Measurements from ENCODE around the gene CFD. TPM values are rescaled to one million over a fixed set of nuclear protein-coding genes. Genes with fewer than 3 reads are reported as not detected.

Gene CFD
- total and polyA plus RNA-seq, 12 donors: 21.1 to 583 (median 98.6) TPM

DNA sequence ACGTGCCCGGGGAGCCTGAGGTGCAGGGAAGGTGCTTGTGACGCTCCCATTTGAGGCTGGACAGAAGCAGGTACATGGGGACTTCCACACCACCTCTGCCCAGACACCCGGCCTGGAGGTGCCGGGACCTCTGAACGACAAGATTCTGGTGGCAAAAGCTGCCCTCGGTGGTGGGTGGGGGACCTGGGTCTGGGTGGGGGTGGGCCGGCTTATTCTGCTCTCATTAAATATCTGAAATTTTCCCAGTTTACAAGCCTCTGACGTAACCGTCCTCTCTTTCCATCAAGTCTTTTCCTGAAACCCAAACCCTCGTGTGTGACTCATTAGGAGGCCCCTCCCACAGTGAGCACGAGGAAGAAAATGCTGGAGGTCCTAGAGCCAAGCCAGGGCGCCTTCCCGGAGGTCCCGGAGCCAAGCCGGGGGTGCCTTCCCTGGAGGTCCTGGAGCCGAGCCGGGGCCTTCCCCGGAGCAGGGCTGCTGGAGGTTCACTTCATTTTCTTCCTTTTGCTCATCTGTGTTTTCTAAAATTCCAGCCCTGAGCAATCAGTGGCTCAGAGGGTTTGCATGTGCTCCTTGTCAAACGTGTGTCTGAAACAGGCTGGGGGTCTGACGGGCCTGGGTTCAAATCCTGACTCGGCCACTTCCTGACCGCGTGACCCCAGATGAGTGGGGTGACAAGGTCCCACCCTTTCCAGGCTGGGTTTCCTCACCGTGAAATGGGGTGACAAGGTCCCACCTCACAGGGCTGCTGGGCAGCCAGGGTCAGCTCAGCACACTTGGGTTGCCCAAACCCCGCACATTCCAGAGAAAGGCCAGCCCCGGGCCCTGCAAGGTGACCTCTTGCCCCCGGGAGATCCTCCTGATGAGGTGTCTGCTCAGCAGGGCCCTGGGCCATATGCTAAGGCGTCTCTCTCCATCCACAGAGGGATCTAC, 10.0 kb downstream of the CFD start:
- Histone ChIP-seq H3K9me3 (no peaks in the 10 kb centered on the region), H3K27ac (peak overlapping the region in 7 of 10 donors; percentile 37 to 81 (median 61)), H3K36me3 (peaks cover 0 to 58% (median 15%) of the 10 kb centered on the region in 9 donors), H3K4me1 (peaks cover 0 to 40% (median 8%) of the 10 kb centered on the region in 9 donors), H3K4me3 (no peak overlapping the region), H3K27me3 (no peaks in the 10 kb centered on the region)
- ATAC-seq: peak; percentile 11 to 63 (median 46)
- peak; percentile 51 to 67 for DNase-seq
- TF ChIP-seq, protein P1, sequence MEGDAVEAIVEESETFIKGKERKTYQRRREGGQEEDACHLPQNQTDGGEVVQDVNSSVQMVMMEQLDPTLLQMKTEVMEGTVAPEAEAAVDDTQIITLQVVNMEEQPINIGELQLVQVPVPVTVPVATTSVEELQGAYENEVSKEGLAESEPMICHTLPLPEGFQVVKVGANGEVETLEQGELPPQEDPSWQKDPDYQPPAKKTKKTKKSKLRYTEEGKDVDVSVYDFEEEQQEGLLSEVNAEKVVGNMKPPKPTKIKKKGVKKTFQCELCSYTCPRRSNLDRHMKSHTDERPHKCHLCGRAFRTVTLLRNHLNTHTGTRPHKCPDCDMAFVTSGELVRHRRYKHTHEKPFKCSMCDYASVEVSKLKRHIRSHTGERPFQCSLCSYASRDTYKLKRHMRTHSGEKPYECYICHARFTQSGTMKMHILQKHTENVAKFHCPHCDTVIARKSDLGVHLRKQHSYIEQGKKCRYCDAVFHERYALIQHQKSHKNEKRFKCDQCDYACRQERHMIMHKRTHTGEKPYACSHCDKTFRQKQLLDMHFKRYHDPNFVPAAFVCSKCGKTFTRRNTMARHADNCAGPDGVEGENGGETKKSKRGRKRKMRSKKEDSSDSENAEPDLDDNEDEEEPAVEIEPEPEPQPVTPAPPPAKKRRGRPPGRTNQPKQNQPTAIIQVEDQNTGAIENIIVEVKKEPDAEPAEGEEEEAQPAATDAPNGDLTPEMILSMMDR (IDR thresholded peaks at IDR 0.05): no peak
- intact Hi-C loops (cut with DNase I): loop anchor here in 4 of 10 donors (5.0 to 10.0 kb wide), 4 partner anchors 38 to 115 kb away; partner anchors contain the start of gene WDR18 (in 1 of the 4)
- 76 to 80% methylated on average over 29 of the region's 29 CpGs for WGBS, 2 donors

- 90 to 95% methylated on average over 8 of the region's 8 CpGs for WGBS, 2 donors
- peaks cover 0 to 40% (median 8%) of the 10 kb centered on the region in 9 donors for H3K4me1 ChIP-seq
- H3K27ac ChIP-seq: peak overlapping the region in 2 of 10 donors; percentile 54 to 81
- ATAC-seq (no peak), DNase-seq (no peak)
- intact Hi-C loops (cut with DNase I): loop anchor here in 1 of 10 donors (5.0 kb wide), 1 partner anchor 37 kb away; no protein-coding TSS in a partner anchor
- no peak overlapping the region for H3K4me3 ChIP-seq
- TF ChIP-seq, protein P1 (IDR thresholded peaks at IDR 0.05): no peak
- no peaks in the 10 kb centered on the region for H3K27me3 ChIP-seq
- H3K36me3 ChIP-seq: peaks cover 0 to 66% (median 15%) of the 10 kb centered on the region in 9 donors
- no peaks in the 10 kb centered on the region for H3K9me3 ChIP-seq
These were observed 10.8 kb downstream of the CFD start for GRCh38 chr19:870314-870713.

DNA sequence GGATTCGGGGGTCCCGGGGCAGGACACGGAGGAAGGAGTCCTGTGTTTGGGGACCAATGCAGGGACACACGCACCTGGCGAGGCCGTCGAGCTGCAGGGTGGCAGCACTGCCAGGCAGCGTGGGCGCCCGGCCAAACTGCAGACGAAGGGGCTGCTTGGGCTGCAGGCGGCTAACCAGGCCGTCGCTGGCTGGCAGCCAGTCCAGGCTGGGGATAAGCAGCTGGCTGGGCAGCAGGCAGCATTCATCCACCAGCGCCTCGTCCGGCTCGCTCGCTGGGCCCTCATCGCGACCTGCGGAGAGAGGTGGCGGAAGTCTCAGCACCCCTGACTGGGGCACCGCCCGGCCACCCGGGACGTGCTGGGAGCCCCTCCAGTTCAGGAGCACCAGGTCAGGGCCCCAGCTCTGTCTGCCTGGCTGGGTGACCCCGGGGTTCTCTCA, 11.5 kb downstream of the CFD start:
- ATAC-seq (peak in 7 of 8 donors; percentile 21 to 67 (median 34)), DNase-seq (peak; percentile 72 to 81)
- intact Hi-C loops (cut with DNase I): loop anchor here in 1 of 10 donors (5.0 kb wide), 1 partner anchor 36 kb away; no protein-coding TSS in a partner anchor
- Histone ChIP-seq H3K36me3 (peaks cover 0 to 73% (median 20%) of the 10 kb centered on the region in 9 donors), H3K27ac (peak overlapping the region in 2 of 10 donors; percentile 36 to 49), H3K9me3 (no peaks in the 10 kb centered on the region), H3K4me1 (peaks cover 0 to 40% (median 8%) of the 10 kb centered on the region in 9 donors), H3K27me3 (no peaks in the 10 kb centered on the region), H3K4me3 (no peak overlapping the region)
- WGBS, 2 donors: 44 to 70% methylated on average over 28 of the region's 28 CpGs
- TF ChIP-seq, protein P1 (IDR thresholded peaks at IDR 0.05): no peak

Data from heart right ventricle (tissue), 16 donors.